HG02981 (cell line): ENCODE results near the gene CYP27B1.

Experiments
- ATAC-seq: cut with Tn5 transposase; IDR thresholded peaks from one replicate; pipeline ENCODE4 v1.9.1; 2021; ENCODE audit warnings: mild to moderate bottlenecking, moderate library complexity; ENCODE audit not compliant: unreplicated experiment

Gene CYP27B1

GRCh38 chr12:57767305-57767698 lies 424 bp upstream of the CYP27B1 start:
- ATAC-seq = no peak

GRCh38 chr12:57765698-57766463 lies 997 bp downstream of the CYP27B1 start:
- no peak for ATAC-seq

DNA sequence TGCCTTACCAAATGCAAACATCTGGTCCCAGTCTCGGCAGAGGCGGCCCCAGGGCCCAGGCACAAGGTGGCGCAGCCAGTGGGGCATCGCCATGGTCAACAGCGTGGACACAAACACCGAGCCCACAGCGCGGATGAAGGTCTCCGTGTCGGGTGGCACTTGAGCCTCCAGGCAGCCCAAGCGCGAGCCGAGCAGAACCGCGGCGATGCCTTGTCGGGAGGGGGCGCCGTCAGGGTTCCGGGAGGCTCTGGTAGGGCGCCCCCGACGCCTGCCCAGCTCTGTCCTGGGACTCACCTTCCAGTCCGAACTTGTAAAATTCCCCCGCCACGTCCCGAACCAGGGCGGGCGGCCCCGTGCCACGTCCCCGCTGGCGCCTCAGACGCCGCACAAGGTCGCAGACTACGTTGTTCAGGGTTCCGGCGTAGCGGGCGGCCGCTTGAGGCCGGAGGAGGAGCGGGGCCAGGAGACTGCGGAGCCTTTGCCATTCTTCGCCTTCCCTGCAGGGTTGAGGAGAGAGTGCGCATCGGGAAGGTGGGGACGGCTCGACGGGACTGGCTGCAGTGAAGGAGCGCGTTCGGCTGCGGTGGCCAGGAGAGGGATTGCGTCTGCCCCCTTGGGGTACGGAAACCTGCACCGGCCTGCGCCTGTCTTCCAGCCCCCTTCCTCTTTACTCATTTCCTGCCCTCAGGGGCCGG lies 1.7 kb downstream of the CYP27B1 start:
- ATAC-seq = no peak

DNA sequence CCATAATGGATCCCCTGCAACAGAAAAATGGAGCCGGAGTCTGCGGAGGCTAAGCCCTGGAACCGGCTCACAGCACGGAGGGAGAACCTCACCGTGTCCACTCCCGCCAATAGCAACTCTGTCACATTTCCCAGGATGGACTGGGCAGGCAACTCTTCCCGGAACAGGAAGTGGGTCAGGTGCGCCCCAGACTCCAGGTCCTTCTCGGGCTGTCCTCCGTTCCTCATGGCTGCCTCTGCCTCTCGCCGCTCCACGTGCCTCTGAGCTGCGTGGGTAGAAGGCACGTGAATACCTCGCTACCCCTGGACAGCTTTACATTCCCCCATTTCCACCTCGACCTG lies 2.2 kb downstream of the CYP27B1 start:
- ATAC-seq = no peak

DNA sequence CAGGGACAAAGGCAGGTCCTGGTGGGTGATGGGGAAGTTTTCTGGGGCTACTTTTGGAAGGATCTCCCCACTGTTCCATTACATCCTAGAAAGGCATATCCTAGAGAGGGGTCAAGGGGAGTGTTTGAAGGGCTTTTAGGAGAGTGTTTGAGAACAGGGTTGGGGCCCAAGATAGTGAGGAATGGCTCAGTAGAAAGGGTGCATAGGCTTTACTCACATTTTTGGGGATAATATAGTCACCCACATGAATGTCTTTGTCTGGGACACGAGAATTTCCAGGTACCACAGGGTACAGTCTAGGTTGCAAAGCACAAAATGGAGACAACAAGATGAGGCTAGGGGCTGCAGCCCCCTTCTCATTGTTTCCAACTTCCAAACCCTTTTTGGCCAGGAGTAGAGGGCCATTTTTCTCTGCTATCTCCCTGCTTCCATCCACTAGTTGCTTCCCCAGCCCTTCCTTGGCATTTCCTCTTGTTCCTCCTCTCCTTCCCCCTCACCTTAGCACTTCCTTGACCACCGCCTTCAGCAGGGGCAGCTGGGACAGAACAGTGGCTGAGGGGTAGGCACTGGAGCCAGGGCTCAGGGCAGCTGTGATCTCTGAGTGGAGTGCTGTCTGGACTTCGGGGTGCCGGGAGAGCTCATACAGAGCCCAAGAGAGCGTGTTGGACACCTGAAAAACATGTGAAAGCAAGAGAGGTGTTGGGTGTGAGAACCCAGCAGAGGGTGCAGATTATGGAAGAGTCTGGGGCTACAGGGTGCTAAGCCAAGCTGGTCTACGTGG lies 2.8 kb downstream of the CYP27B1 start:
- ATAC-seq = no peak

DNA sequence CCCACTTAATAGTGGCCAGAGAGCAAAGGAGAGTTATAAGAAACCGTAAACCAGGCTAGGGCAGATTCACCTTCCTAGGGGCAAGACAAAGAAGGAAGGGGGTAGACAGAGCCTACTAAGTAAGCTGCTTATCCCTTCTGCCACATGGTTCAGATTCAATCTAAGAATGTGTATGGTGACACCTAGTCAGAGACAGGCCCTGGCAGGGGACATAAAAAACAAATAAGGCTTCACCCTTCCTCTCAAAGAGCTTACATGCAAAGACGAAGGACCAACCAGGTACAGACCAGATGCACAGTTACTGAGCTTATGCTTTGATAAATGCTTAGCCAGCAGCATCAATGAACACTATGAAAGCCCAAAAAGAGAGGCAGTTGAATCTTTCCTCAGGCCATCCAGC lies 4.4 kb downstream of the CYP27B1 start:
- no peak for ATAC-seq

- no peak for ATAC-seq
These were observed 5.4 kb downstream of the CYP27B1 start for GRCh38 chr12:57761391-57761998.

DNA sequence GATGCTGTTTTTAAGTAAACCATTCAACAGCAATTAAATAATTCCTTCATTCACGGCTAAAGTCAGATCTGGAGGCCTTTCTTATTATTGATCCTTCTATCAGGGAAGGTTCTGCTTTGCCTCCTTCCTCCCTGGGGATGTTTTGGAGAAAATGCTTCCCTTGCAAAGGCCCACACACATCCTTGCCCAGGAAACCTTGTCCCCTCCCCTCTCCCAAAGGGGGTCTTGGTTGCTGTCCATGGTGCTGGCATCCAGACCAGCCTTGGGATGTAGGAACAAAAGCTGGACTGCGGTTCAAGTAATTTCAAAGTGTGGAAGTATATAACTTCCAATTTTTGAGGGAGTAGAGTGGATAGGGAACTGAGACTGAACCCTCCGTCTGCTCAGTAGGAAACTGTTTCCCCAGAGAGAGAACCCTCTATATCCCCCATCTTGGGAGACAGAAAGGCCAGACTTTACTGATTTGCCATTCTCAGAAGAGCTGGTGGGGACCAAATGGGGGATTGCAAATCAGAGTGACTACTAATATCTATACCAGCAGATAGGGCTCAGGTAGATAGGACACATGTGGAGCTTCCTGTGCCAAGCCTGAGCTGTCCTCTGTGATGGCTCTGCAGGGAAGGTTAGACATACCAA lies 6.4 kb downstream of the CYP27B1 start:
- ATAC-seq = no peak

DNA sequence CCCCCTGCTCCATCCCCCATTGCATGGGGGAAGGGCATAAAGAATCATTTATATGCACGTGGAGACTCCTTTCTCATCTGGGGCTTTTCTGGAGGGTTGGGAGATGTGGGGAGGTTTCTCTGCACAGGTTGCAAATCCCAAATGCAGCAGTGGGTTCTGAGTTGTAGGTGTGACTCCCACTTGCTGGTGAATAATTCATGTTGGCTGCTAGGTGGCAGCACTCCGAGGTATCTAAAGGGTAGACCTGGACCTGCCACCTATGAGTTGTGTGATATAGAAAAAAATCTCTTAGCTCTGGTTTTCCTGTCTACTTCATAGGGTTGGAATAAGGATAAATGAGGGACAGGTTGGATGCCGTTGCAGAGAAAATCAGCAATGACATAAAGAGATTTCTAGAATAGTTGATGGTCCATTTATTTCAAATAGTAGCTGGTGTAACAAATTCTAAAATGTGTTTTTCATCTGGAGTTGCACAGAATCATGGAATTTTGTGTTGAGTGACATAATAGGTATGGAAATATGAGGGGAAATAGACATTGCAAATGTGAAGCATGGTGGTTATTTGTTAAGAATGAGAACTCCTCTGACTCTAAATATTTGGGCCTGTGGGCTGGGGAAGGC lies 7.4 kb downstream of the CYP27B1 start:
- ATAC-seq = no peak

DNA sequence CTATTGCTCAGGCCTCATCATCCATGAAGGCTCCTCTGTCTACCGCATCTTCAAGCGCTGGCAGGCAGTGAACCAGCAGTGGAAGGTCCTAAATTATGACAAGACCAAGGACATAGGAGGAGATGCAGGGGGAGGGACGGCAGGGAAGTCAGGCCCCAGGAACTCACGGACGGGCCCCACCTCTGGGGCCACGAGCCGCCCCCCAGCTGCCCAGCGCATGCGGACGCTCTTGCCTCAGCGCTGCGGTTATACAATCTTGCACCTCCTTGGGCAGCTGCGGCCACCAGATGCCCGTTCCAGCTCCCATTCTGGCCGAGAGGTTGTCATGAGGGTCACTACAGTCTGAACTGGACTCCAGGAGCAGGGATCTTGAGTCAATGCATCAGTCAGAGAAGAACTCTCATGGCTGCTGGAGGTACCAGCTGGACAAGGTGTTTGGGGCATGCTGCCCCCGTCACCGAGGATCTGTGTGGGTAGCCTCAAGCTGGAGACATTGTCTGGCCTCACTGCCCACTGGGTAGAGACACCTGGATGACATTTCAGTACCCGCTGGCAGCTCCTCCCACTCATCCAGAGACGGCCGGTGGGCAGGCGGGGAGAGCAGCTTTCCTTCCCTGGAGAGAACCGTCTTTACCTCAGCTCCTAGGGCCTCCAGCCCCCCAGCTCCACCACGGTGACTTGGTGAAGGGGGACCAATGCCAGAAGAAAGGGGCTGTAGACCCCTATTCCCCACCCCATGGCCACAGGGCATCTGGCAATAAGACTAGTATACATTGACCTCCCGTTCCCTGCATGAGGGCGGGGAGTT lies 8.1 kb downstream of the CYP27B1 start:
- ATAC-seq = no peak

DNA sequence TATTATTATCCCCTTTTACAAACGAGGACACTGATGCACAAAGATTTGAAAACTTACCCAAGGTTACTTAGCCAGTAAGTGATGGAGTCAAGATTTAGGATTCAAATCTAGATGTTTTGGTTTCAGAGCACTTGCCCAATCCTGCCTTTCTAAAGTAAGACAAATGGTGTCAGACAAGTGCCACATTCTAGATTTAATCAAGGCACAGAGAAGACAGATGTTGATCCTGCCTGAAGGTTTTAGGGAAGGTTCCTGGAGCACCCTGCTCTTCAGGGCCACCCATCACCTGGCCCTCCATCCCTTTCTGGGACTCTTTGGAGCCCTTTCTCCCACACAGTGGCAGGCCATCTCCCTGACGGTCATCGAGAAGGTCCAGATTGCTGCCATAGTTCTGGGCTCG lies 9.1 kb downstream of the CYP27B1 start:
- ATAC-seq = no peak

DNA sequence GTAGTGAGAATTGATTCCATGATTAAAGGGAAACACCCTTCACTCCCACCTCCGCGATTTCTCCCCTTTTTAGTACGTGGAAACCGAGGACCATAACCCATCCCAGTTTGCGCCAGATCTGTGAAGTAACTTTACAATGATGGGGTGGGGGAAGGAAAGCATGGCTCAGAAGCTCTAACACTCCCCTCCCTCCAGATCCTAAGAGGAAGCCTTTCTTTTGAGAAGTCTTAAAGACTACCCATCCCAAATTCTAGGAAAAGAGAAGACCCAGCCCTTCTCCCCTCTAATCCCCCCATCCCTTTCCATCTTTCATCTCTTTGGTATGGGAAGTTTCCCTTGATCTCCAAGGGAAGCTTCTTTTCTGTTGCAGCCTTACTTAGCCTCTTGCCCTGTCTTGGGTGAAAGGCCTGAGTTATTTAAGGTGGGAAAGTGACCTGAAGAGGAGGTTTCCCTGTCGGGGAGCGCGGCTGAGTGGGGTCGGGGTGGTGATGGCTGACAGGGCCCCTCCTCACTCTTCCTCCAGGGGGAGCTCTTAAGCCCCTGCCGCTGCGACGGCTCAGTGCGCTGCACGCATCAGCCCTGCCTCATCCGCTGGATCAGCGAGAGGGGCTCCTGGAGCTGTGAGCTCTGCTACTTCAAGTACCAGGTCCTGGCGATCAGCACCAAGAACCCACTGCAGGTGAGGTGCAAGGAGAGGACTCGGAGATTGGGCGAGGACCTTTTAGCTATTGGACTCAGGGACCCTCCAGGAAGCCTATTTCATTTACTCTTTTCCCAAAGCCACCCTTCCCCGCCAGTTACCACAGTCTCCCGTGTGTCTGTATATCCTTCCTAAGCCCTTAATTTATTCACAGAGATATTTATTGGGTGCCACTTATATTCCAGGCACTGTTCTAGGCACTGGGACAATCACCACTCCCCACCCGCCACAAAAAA lies 10.2 kb downstream of the CYP27B1 start:
- ATAC-seq = peak; percentile 21

- ATAC-seq = no peak
These were observed 11.2 kb downstream of the CYP27B1 start for GRCh38 chr12:57755454-57756372.

- ATAC-seq = no peak
These were observed 11.8 kb downstream of the CYP27B1 start for GRCh38 chr12:57755194-57755453.

GRCh38 chr12:57754411-57755193 lies 12.3 kb downstream of the CYP27B1 start, which contains the start of gene MARCHF9:
MARCHF9 (plus strand) TSS chr12:57755103; CDS start chr12:57755529, 426 bp downstream.
- peak; percentile 28 for ATAC-seq

DNA sequence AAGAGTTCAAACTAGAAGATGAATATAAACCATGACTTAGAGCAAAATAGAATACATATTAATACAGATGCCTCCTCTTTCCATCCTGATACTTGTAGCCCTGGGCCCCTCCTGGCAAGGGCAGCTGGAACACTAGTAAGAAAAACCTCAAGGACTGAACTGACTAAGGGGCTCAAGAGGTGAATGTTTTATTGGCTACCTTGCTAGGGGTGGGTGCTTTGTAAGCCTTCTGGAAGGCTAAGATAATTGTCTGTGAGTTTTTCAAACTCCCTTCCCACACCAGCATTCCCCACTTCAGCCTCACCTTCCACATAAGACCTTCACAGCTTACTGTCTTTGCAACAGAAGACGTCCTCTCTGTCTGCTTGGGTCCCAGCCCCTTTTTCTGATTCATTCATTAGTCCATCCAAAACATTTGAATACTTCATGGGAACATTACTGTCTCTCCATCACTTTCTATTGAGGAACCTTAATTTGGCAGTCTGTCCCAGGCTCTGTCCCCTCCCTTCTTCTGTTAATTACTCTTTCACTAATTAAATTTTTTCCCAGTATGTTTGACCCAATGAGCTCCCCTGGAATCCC lies 13.0 kb downstream of the CYP27B1 start:
- no peak for ATAC-seq

- no peak for ATAC-seq
These were observed 14.2 kb downstream of the CYP27B1 start for GRCh38 chr12:57752668-57753000.
